Suppressor macrophage treated with lipopolysaccharide for 1 hour (primary cell): ENCODE results near the gene NFXL1.

Experiments used
- DNase-seq, 3 donors: peaks; one replicate each; pipeline ENCODE4 v3.0.0-alpha.2; 2020 to 2022

Gene NFXL1

DNA sequence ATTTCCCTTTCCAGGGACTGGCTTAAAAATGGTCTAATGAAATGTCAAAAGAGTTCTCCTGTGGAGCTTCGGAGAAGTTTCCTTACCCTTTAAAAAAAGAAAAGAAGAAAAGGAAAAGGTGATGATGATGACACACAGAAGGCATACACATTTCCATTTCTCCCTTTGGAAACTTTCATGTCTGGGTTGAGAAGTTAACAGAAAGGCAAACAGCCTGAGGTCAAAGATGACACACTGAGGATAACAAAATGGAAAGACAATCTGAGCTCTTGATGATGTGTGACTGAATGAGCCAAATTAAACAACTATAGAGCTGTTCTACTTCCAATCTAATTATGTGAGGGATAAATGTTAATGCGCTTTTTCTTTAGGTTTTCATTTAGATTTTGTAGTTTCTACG lies 32.2 kb downstream of the NFXL1 start:
- no peak for DNase-seq

DNA sequence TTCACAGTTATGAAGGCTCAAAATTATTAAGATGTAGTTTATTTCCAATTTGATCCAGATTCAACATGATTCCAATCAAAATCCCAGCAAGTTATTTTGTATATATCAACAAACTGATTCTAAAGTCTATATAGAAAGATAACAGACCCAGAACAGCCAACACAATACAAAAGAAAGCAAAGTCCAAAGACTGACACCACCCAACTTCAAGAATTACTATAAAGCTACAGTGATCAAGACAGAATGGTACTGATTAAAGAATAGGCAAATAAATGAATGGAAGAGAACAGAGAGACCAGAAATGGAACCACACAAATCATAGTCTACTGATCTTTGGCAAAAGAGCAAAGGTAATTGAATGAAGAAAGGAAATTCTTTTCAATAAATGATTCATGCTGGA lies 34.9 kb downstream of the NFXL1 start:
- DNase-seq = no peak

DNA sequence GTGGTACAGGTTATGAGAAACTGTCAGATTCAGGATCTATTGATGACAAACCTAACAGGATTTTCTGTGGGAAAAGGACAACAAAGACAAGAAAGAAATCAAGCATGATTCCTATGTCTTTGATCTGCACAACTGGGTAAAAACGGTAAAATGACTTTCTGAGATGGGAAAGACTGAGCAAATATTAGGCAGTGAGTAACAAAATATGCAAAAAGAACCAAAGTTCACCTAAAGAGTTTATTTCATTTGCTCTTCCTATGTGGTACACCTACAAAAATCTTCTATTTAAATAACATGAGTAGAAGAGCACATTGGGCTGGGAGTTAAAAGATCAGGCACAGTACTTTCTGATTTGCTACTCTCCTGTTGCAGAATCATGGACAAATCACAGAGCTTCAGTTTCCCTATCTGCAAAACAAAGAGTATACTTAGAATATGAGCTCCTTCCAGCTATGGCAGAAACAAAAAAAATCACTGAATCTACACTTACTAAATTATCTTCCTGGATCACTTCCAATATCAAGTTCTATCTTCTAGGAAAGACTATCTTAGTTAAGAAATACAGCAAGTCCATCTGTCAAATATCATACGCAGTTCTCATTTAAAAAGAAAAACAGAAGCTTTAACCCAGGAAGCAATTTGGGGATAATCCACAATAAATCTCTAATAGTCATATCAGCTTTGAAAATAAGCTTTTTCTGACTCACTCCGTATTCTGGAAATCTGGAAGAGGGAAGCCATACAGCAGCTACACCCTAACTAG lies 37.4 kb downstream of the NFXL1 start:
- DNase-seq = no peak

DNA sequence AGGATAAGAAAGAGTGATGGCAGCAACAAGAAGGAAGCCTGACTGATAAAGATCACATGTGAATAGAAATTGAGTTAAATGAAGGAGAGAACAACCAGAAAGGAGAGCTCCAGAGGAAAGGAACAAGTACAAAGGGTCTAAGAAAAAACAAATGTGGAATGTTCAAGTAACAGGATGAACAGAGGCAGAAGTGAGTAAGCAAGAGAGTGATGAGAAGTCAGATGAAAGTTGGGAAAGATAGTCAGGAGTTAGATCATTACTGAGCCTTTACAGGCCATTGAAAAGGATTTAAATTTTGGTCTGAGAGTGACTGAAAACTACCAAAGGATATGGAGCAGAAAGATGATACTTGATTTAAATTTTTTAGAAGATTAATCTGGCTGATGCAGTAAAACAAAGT lies 38.1 kb downstream of the NFXL1 start:
- peak in 1 of 3 donors; percentile 27 for DNase-seq

DNA sequence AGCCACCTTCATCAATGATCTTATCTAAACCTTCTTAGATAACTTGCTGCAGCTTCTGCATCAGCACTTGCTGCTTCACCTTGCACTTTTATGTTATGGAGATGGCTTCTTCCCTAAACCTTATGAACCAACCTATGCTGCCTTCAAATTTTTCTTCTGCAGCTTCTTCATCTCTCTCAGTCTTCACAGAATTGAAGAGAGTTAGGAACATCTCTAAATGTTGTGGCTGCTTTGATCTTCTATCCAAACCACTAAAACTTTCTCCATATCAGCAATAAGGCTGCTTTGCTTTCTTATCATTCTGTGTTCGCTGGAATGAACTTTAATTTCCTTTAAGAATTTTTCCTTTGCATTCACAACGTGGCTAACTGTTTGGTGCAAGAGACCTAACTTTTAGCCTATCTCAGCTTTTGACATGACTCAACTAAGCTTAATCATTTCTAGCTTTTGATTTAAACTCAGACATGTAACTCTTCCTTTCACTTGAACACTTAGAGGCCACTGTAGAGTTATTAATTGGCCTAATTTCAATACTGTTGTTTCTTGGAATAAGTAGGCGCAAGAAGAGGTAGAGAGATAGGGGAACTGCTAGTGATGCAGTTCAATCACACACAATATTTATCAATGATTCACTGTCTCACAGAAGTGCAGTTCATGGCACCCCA lies 40.4 kb downstream of the NFXL1 start:
- no peak for DNase-seq

DNA sequence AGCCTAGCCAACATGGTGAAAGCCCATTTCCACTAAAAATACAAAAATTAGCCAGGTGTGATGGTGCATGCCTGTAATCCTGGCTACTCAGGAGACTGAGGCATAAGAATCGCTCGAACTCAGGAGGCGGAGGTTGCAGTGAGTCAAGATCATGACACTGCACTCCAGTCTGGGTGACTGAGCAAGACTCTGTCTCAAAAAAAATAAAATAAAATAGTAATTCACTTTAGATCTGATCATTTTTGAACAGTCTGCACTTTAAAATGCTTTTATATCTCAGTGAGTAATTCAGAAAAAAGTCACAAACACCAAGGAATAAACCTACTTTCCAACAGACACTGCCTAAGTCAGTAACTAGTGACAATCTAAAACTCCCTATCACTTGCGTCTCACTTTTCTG lies 50.9 kb downstream of the NFXL1 start:
- no peak for DNase-seq

DNA sequence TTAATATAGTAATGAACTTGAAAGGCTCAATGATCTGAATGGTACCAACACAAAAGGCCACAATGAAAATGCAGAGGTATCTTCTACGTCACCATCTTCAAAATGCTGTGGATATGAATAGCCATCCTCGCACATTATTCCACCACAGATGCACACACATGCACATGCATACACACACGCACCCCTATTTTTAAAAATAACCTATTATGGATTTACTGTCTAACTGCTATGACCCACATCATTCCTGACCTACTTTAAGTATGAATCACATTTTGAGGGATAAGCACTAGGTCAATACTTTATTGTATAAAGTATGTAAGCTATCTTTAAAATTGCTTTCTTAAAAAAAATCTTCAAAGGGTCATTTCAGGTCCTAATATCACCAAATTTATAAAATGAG lies 52.1 kb downstream of the NFXL1 start:
- DNase-seq = no peak

DNA sequence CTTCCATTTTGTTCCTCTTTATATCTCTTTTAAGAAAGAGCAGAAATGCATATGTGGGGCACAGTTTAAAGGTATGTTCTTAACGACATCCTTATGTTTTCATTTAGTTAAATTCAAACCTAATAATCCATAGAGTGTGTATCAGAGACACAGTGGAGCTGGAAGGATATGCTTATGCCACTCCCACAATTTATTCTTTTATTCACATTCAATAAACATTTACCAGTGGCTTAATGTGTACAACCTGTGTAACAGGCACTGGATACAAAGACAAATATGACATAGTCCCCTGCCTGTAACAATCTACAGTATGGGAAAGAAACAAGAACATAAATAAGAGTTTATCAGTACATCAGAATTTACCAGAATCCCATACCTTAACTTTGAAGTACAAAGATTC lies 54.1 kb downstream of the NFXL1 start:
- no peak for DNase-seq

DNA sequence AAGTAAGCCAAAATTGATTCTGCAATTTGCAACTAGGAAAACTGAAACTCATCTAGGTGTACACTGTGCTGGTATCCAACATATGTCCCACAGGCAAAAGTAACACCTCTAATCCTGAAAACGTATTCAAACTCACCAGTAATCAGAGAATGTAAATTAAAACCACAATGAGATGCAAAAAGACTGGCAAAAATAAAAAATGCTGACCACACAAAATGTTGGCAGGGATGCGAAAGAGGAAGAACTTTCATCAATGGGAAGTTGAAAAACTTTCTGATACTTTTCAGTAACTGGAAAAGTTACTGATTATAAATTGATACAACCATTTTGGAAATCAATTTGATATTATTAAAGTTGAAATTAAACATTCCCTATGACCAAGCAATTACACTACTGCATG lies 56.4 kb downstream of the NFXL1 start:
- peak in 1 of 3 donors; percentile 22 for DNase-seq

DNA sequence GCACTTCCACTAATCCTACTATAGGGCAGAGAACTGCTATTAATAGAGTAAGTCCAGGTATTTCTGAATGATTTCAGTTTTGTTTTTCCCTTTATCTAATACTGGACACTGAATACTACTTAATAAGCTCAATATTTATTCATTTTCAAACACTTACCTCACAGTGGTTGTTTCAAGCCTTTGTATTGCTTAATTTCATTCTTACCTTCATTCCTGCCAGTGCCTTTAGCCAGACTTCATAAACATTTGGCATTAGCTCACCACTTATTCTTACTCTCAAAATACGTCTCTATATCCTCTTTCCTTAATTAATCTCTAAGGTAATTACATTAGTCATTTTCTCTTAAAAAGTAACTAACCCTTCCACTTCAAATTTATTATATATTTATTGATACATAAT lies 57.7 kb downstream of the NFXL1 start:
- no peak for DNase-seq

DNA sequence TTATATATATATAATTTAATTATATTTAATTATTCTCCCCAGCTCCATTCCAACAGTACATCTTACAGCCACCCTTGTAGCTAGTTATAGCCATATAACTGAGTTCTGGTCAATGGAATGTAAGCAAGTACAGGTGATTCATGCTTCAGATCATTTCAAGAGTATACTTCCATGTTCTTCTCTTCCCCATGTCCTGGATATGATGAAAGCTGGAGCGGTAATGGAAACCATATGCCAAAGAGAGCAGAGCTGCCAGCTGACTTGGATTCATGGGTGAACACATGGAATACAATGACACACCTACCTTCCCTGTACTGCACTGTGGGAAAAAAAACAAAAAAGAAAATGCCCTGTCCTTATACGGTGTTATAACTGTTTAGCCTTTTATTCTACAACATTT lies 59.0 kb downstream of the NFXL1 start:
- DNase-seq = no peak

DNA sequence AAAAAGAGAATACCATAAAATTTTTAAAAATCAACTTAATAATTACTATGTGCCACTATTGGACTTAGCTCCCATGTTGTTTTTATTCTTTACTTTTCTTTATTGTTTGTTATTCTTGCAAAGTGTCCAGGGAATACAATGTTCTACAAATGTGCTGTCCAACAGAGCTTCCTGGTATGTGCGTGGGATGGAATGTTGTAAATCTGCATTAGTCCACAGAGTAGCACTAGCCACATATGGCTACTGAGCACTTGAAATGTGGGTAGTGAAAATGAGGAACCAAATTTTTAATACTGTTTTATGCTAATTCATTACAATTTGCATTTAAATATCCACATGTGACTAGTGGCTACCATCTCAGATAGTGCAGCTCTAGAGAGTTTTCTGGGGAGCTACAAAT lies 62.2 kb downstream of the NFXL1 start:
- DNase-seq = peak; percentile 14 to 37 (median 22)

DNA sequence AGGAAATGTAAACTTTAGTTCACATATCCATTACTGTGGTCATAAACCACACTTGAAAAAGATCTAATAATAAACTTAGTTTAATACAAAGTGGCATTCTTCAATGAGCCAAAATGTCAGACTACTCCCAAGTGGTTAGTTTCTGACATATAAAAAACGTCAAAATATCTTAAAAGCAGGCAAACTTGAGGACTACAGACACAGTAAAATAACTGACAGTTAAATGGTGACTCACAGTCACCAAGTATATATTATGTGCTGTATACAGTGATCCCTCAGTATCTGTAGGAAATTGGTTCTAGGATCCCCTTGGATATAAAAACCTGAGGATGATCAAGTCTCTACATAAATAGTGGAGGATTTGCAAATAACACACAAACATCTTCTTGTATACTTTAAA lies 64.9 kb downstream of the NFXL1 start:
- DNase-seq = no peak

DNA sequence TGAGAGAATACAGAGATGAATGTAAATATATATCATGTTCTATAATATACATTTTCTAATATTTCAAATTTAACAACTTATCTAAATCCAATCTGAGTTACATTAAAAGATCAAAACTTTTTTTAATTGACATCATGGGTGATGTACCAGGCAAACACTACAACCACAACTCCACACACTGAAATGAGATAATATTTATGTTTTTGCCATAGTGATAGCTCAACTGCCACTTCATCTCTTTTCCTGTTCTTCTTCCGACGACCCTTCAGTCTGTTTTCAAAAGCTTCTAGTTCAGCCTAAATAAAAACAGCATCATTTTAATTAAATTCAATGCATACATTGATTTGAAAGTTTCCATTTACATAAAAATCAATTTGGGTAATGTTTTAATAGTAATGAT lies 66.3 kb downstream of the NFXL1 start:
- DNase-seq = no peak

DNA sequence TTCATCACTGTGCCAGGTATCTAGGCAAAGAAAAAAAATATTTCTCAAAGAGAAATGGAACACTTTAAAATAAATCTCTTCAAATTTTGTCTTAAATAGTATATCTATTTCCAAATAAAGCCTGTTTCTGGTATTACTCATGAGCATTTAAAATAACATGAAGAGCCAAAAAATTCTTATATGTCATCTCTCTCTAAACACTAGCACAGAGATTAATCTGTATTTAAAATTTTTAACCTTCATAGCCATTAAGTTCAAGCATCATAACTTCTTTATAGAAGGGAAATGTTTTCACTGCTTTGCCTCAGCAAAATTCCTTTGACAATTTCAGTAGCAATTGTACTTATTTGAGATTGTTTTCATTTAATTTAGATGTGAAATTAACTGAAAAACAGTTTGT lies 71.4 kb downstream of the NFXL1 start:
- no peak for DNase-seq

DNA sequence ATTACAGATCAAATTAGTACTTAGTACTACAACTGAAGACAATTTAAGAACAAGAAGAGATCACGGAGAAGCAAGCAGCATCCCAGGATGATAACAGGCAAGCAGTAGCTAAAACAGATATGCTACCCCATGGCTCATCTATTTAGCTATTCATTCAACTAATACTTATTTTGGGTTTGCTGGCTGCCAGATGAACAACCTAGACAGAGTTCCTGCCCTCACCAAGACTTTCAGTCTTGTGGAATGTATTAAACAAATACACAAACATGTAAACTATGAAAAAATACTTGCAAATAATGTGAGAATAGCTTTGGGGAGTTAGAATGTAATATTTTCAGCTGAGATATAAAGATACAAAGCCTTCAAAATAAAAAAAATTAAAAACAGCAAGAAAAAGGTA lies 74.1 kb downstream of the NFXL1 start:
- no peak for DNase-seq

DNA sequence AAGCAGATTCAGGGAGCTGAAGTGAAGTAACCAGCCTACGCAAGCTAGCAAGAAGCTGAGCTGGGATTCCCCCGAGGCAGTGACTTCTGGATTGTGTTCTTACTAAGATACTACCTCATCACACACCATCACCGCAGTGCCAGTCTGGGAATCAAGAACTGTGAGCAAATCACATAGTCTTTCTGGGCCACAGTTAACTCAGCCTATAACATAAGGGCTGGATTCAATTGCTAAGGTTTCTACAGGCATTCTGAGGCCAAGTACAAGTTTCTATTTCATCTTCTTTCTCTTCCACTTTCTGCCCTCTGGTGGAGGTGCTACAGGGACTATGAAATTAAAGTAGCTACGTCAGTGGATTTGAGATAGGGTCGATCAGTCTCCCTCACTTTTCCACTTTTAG lies 75.1 kb downstream of the NFXL1 start:
- peak; percentile 74 to 86 (median 84) for DNase-seq

DNA sequence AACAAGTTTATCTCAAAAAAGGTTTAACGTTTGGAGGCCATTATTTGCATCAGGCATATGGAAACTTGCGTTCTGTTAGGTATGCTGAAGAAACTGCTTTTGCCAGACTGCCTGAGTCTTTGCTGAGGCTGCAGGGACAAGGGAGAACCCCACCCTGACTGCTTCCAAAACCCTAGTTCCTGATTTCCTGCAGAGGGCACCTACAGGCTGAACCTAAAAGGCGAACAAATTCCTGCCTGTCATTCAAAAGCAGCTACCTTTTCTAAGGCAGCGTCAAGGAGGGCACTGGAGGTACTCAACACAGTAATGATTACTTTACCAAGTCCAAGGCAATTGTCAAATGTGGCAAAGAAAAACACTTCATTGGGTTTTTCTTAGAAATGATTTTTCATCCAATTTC lies 75.9 kb downstream of the NFXL1 start:
- peak in 1 of 3 donors; percentile 10 for DNase-seq

DNA sequence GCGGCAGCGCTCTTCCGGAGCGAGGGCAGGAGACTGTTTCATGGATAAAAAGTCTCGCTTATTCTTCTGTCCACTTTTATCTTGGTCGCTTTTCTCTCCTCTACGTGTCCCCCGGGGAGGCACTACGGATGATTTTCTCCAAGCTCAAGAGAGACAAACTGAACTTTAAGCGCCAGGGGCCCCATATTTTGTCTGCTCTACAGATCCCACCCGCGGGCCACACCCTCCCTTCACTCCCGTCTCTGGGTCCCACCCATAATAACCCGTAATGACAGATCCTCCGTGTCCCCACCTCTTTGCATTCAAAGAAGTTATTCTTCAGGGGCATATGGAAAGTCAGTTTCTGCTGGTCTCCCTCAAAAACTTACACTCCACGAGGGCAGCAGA lies 76.5 kb downstream of the NFXL1 start, which contains the start of gene CORIN:
Gene CORIN (minus strand): TSS at position 160 of the 387 bp plus-strand sequence. CDS start 118 bp downstream, at position 42.
- no peak for DNase-seq

DNA sequence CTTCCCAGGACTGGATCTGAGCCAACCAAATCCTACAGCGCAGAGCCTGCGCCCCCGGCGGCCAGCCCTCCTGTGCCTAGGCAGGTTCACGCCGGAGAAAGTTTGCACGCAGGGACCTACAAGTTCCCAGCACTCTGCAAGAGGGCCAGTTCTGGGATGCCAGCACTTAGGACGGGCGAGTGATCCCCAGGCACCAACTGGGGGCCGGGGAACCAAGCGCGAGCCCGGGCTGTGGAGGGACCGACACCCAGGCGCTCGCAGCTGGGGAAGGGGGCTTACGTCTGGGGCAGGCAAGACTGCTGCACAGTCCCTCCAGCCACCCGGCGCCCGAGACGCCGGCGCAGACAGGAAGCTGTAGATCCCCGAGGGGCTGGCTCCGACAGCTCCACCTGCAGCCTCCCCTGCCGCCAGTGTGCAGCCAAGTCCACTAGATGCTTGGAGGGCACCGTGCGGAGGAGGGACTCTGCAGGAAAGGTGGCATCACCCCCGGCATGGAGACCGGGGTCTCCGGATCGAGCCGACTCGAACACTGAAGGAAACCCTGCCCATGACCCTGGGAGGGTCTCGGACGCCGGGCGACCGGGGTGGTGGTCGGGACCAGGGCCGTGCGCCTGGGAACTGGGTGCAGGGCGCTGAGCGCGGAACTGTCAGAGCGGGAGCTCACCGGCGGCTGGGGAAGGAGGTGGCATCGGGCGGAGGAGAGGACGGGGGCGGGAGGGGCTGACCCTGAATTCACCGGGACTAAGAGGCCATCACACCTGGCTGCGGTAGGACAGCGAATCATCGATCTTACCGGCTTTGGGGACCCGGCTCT lies 77.1 kb downstream of the NFXL1 start:
- peak in 1 of 3 donors; percentile 38 for DNase-seq

DNA sequence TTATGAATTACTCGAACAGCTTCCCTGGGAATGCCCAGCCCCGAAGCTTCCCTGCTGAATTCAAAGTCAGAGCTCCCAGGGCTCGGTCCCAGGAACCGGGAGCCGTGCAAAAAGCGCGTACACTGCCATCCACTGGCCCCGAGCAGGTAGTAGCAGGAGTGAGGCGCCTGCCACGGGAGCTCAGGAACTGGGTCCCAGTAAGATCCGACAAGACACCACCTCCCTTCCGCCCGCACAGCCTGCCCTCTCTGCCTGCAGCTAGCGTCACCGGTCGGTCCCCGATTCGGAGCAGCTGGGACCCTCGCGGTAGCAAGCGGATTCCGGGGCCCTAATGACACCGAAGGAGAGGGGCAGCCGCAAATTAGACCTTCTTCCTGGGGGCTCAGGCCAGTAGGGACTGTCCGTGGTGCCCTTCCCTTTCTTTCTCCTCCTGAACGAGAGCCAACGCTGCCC lies 77.7 kb downstream of the NFXL1 start:
- DNase-seq = peak; percentile 71 to 85 (median 71)

DNA sequence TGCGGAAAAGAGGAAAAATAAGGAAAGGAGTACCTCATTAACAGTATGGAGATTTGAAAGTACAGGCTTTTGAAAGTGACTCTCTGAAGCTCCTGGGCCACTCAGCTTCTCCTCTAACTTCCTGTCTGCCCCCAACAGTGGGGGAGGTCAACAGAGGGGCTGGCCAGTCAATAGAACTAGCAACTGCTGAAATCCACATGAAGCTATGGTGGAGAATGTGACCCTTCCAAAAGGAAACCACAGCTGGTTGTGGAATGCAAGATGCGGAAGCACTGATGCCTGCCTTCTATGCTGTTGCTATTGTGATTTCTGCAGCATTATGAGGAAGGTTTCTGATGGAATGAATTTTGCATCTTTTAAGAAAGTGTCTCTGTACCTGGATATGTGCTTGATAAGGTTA lies 78.9 kb downstream of the NFXL1 start:
- DNase-seq = peak; percentile 7 to 33 (median 24)

DNA sequence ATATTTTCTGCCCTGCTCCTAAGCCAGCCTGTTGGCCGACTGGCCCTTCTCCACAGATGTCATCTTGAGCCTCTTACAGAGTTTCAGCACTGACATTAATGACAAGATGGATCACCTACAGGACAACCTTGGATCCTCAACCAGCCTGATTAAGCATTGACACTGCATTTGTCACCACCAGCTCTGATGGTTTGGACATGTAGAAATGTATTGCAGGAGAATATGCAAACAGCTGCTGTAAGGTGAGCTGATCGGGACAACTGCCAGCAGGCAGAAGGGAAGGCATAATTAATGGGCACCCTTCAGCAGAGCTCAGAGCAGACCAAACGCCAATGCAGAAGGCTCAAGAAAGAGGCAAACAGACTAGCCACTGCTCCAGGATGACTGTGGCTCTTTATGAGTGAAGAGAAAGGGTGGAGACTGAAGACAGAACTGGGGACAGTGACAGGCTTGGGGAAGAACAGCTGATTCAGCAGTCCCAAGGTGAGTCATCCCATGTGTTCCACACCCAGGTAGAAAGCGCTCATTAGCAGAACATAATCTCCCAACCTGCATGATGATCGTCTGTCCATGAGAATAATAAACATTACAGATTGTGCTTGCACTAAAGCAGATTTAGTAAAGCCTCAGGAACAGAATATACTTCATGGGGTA lies 83.2 kb downstream of the NFXL1 start:
- DNase-seq = no peak
